Stomach (tissue), 4 donors: ENCODE measurements around the gene SPATA18.

ENCODE experiments used
- POLR2A ChIP-seq, 4 donors: fragments of 450-650 bp; IDR thresholded peaks; one replicate each; pipeline ENCODE4 v1.6.1; 2016; ENCODE audit warnings: antibody characterized with exemption in 4 of 4, control low read depth in 2 of 4, mild to moderate bottlenecking in 1 of 4, moderate library complexity in 1 of 4
- POLR2AphosphoS5 ChIP-seq, 3 donors: sonication (generic); formaldehyde crosslinking; IDR thresholded peaks; one replicate each; pipeline ENCODE4 v1.6.1; 2016; ENCODE audit warnings: antibody characterized with exemption in 3 of 3
- TF ChIP-seq, protein P1 (sequence below), 7 experiments: fragments of 450-650 bp in 4 of 7; fragments of 200-600 bp in 3 of 7; sonication (generic) in 3 of 7; IDR thresholded peaks; one replicate each; pipeline ENCODE4 v1.5.1; 2016 to 2019; ENCODE audit warnings: antibody characterized with exemption in 7 of 7, control low read depth in 2 of 7, mild to moderate bottlenecking in 1 of 7

DNA sequence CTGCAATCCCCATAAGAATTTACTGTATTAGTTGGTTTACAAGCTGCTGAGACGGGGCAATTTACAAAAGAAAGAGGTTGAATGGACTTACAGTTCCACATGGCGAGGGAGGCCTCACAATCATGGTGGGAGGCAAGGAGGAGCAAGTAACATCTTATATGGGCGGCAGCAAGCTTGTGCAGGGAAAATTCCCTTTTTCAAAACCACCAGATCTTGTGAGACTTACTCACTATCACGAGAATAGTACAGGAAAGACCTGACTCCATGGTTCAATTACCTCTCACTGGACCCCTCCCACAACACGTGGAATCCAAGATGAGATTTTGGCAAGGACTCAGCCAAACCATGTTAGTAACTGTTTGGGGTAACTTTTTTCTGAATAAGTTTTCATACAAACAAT, 1.8 kb upstream of the SPATA18 start:
- no peak for TF ChIP-seq POLR2AphosphoS5 (IDR thresholded peaks at IDR 0.05)
- TF ChIP-seq, protein P1, sequence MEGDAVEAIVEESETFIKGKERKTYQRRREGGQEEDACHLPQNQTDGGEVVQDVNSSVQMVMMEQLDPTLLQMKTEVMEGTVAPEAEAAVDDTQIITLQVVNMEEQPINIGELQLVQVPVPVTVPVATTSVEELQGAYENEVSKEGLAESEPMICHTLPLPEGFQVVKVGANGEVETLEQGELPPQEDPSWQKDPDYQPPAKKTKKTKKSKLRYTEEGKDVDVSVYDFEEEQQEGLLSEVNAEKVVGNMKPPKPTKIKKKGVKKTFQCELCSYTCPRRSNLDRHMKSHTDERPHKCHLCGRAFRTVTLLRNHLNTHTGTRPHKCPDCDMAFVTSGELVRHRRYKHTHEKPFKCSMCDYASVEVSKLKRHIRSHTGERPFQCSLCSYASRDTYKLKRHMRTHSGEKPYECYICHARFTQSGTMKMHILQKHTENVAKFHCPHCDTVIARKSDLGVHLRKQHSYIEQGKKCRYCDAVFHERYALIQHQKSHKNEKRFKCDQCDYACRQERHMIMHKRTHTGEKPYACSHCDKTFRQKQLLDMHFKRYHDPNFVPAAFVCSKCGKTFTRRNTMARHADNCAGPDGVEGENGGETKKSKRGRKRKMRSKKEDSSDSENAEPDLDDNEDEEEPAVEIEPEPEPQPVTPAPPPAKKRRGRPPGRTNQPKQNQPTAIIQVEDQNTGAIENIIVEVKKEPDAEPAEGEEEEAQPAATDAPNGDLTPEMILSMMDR (IDR thresholded peaks at IDR 0.05) = no peak
- no peak for TF ChIP-seq POLR2A (IDR thresholded peaks at IDR 0.05)
